Peyer's patch (tissue), 4 donors: Measurements from ENCODE around the gene IKBKG.

Source experiments
- POLR2A ChIP-seq, 2 donors: fragments of 450-650 bp; IDR thresholded peaks; one replicate each; pipeline ENCODE4 v1.5.1; 2017; ENCODE audit warnings: antibody characterized with exemption in 2 of 2, mild to moderate bottlenecking in 2 of 2, moderate library complexity in 2 of 2
- TF ChIP-seq, protein P1 (sequence below), 6 experiments: fragments of 450-650 bp in 4 of 6; fragments of 200-600 bp in 2 of 6; sonication (generic) in 1 of 6; IDR thresholded peaks; one replicate each; pipeline ENCODE4 v1.5.1; 2017 to 2019; ENCODE audit warnings: antibody characterized with exemption in 6 of 6, mild to moderate bottlenecking in 3 of 6, moderate library complexity in 1 of 6

DNA sequence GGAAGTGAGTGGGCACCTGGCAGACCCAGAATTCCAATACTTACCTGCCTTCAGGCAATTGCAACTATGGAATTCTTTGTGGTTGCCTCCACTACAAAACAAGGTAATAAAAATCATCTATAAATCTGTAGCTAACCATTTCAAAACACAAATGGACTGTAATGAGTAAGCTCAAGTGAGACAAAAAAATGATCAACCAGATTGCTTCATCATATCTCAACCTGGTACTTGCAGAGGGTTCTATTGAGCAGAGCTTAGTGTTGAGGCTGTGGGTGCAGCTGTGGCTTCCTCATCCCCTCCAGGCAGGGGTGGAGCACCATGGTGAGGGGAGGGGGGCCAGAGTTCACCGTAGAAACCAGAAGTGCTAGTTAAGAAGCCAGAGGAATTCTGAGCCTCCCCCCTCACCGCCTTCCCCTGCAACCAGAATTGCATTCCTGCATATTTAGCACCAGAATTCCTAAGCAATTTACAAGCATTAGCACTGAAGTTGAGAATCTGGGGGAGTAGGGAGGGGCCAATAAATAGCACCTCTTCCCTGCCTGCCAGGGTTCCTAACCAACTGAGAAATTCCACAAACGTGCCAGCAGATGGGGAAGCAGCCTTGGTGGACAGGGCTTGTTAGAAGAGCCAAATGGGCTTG lies 49.0 kb downstream of the IKBKG start:
- TF ChIP-seq, protein P1, sequence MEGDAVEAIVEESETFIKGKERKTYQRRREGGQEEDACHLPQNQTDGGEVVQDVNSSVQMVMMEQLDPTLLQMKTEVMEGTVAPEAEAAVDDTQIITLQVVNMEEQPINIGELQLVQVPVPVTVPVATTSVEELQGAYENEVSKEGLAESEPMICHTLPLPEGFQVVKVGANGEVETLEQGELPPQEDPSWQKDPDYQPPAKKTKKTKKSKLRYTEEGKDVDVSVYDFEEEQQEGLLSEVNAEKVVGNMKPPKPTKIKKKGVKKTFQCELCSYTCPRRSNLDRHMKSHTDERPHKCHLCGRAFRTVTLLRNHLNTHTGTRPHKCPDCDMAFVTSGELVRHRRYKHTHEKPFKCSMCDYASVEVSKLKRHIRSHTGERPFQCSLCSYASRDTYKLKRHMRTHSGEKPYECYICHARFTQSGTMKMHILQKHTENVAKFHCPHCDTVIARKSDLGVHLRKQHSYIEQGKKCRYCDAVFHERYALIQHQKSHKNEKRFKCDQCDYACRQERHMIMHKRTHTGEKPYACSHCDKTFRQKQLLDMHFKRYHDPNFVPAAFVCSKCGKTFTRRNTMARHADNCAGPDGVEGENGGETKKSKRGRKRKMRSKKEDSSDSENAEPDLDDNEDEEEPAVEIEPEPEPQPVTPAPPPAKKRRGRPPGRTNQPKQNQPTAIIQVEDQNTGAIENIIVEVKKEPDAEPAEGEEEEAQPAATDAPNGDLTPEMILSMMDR (IDR thresholded peaks at IDR 0.05): no peak
- no peak for TF ChIP-seq POLR2A (IDR thresholded peaks at IDR 0.05)
